CD14-positive monocyte (primary cell): ENCODE data around the gene DEPDC1. TPM values are rescaled to one million over a fixed set of nuclear protein-coding genes. Genes with fewer than 3 reads are reported as not detected.

ENCODE experiments used
- DNase-seq, 3 donors: peaks; one replicate each; pipeline ENCODE4 v3.0.0-alpha.2; 2011 to 2022
- H2AFZ ChIP-seq: 2 replicates; pipeline ENCODE4 v1.6.0; 2012; ENCODE audit warnings: mild to moderate bottlenecking, low read depth, low read length, inconsistent platforms; ENCODE audit not compliant: insufficient read depth, poor library complexity, severe bottlenecking
- H3K27ac ChIP-seq, 2 donors: 1 replicate in 1 of 2; 2 replicates in 1 of 2; pipeline ENCODE4 v1.5.1; 2012 to 2013; ENCODE audit warnings: low read length in 2 of 2, control low read depth in 1 of 2, inconsistent platforms in 1 of 2, low read depth in 1 of 2, mild to moderate bottlenecking in 1 of 2
- H3K27me3 ChIP-seq, 2 donors: one replicate each; pipeline versions ENCODE4 v1.6.0 to v1.6.1; 2011 to 2013; ENCODE audit warnings: low read length in 2 of 2; ENCODE audit not compliant: control insufficient read depth in 2 of 2, insufficient read depth in 2 of 2
- H3K36me3 ChIP-seq, 2 donors: replicated peaks in 1 of 2; 1 replicate in 1 of 2; 2 replicates in 1 of 2; pipeline versions ENCODE4 v1.5.1 to v1.6.1; 2012 to 2013; ENCODE audit warnings: low read length in 2 of 2, control low read depth in 1 of 2, inconsistent platforms in 1 of 2, mild to moderate bottlenecking in 1 of 2; ENCODE audit not compliant: insufficient read depth in 2 of 2, control insufficient read depth in 1 of 2
- H3K4me1 ChIP-seq, 2 donors: 1 replicate in 1 of 2; 2 replicates in 1 of 2; pipeline versions ENCODE4 v1.5.1 to v1.6.1; 2012 to 2013; ENCODE audit warnings: low read length in 2 of 2, control low read depth in 1 of 2, inconsistent platforms in 1 of 2, mild to moderate bottlenecking in 1 of 2, moderate library complexity in 1 of 2; ENCODE audit not compliant: insufficient read depth in 2 of 2, control insufficient read depth in 1 of 2
- H3K4me2 ChIP-seq: replicated peaks from 2 replicates; pipeline ENCODE3; 2012; ENCODE audit warnings: low read length, moderate library complexity, mild to moderate bottlenecking; ENCODE audit not compliant: poor library complexity, severe bottlenecking; ENCODE audit errors: extremely low read depth
- H3K4me3 ChIP-seq, 3 experiments: fragments of 200-600 bp in 1 of 3; sonication (generic) in 1 of 3; replicated peaks in 1 of 3; 1 replicate in 2 of 3; 2 replicates in 1 of 3; pipeline ENCODE4 v1.5.1; 2011 to 2013; ENCODE audit warnings: low read length in 3 of 3, mild to moderate bottlenecking in 3 of 3, control low read depth in 2 of 3, low read depth in 2 of 3, inconsistent platforms in 1 of 3, moderate library complexity in 1 of 3
- H3K79me2 ChIP-seq: 2 replicates; pipeline ENCODE4 v1.6.0; 2012; ENCODE audit warnings: mild to moderate bottlenecking, control low read depth, inconsistent platforms, low read length, moderate library complexity; ENCODE audit not compliant: insufficient read depth
- H3K9ac ChIP-seq: 2 replicates; pipeline ENCODE4 v1.6.0; 2017; ENCODE audit warnings: low read length, mild to moderate bottlenecking; ENCODE audit not compliant: insufficient read depth, poor library complexity, severe bottlenecking
- H3K9me3 ChIP-seq, 2 donors: replicated peaks in 1 of 2; 1 replicate in 1 of 2; 2 replicates in 1 of 2; pipeline versions ENCODE4 v1.5.1 to v1.6.1; 2012 to 2013; ENCODE audit warnings: low read length in 2 of 2, control low read depth in 1 of 2; ENCODE audit not compliant: control insufficient read depth in 1 of 2, insufficient read depth in 1 of 2
- H4K20me1 ChIP-seq: 2 replicates; pipeline ENCODE4 v1.6.0; 2012; ENCODE audit warnings: mild to moderate bottlenecking, low read length, control low read depth, moderate library complexity; ENCODE audit not compliant: insufficient read depth
- H3K27ac Mint-ChIP-seq, 7 donors: one replicate each; pipeline ENCODE4 v1.8.0; 2020; ENCODE audit warnings: mild to moderate bottlenecking in 7 of 7, mixed read lengths in 7 of 7, moderate library complexity in 6 of 7, inconsistent platforms in 2 of 7
- H3K27me3 Mint-ChIP-seq, 3 donors: one replicate each; pipeline ENCODE4 v1.8.0; 2021 to 2022; ENCODE audit warnings: low read depth in 3 of 3, mild to moderate bottlenecking in 3 of 3, mixed read lengths in 3 of 3, moderate library complexity in 3 of 3, inconsistent platforms in 1 of 3
- H3K36me3 Mint-ChIP-seq, 2 donors: one replicate each; pipeline ENCODE4 v1.8.0; 2020; ENCODE audit warnings: mixed read lengths in 2 of 2, inconsistent platforms in 1 of 2, mild to moderate bottlenecking in 1 of 2
- H3K4me1 Mint-ChIP-seq: one replicate; pipeline ENCODE4 v1.8.0; 2020; ENCODE audit warnings: mild to moderate bottlenecking, mixed read lengths
- H3K4me3 Mint-ChIP-seq, 2 donors: one replicate each; pipeline ENCODE4 v1.8.0; 2020; ENCODE audit warnings: mild to moderate bottlenecking in 2 of 2, mixed read lengths in 2 of 2, moderate library complexity in 1 of 2
- H3K9me3 Mint-ChIP-seq, 7 donors: one replicate each; pipeline ENCODE4 v1.8.0; 2020 to 2022; ENCODE audit warnings: mixed read lengths in 7 of 7, mild to moderate bottlenecking in 6 of 7, moderate library complexity in 6 of 7, inconsistent platforms in 2 of 7
- CTCF ChIP-seq: fragments of 200-600 bp; IDR thresholded peaks from one replicate; pipeline ENCODE4 v1.8.0; 2022; ENCODE audit warnings: antibody characterized with exemption, mild to moderate bottlenecking
- WGBS: methylation state at CpG from one replicate; pipeline ENCODE4 v1.1.5; 2013; ENCODE audit warnings: missing lambda C conversion rate; ENCODE audit not compliant: insufficient coverage; 5-methylcytosine and 5-hydroxymethylcytosine counted together
- intact Hi-C, 2 donors: fragments of 100-400 bp; cut with micrococcal nuclease; formaldehyde crosslinking; loops; one replicate each; pipeline versions ENCODE4 v1.15.0 to v1.15.1; 2023
- polyA plus RNA-seq, 3 donors: library from polyadenylated mRNA; depleted of rRNA in 1 of 3; unstranded in 2 of 3; stranded (reverse) in 1 of 3; fragments of 300-500 nt in 2 of 3; fragments of >200 nt in 1 of 3; fragmentation: Illumina TruSeq in 2 of 3; gene quantifications; 1 replicate in 2 of 3; 2 replicates in 1 of 3; pipeline ENCODE4 v1.2.3, GENCODE V29; 2012 to 2021

The DEPDC1 gene
- polyA plus RNA-seq, 3 donors = 0.04 to 0.24 TPM; not detected in 1

DNA sequence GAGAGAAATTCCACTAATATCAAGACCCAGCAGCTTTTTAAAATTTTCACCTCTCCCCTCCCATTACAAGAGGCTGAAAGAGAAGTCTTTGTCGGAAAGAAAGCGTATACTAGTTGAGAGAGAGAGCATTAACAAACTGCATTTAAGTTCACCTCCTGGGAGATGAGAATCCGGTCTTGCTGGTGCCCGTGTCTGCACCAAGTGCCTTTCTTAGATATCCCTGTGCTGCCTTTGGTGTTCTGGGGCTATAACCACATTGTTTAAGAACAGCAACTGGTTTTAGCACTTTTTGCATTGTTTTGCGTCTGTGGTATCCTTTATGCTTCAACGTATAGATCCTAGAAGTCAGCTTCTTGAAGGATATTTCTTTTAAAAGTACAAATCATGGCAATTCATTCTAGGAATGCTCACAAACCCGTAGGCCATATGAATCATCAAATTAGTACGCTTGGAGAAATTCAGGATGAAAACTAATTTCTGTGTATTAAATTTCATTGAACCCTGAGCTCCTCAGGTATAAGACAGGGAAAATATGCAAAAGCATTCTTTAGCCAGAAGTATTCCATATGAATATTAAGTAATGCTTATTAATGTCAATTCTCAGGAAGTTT is 43.7 kb downstream of the DEPDC1 start:
- no peak overlapping the region for H3K4me2 ChIP-seq
- no peaks in the 10 kb centered on the region for H3K27me3 ChIP-seq
- H3K27ac ChIP-seq = no peak overlapping the region
- peaks cover 21% of the 10 kb centered on the region for H3K4me1 Mint-ChIP-seq
- H3K36me3 Mint-ChIP-seq = no peaks in the 10 kb centered on the region
- H3K9ac ChIP-seq = no peak overlapping the region
- no peak overlapping the region for H3K4me3 Mint-ChIP-seq
- no peaks in the 10 kb centered on the region for H3K79me2 ChIP-seq
- WGBS = 100% methylated on average over 4 of the region's 8 CpGs
- H3K36me3 ChIP-seq = no peaks in the 10 kb centered on the region
- DNase-seq = no peak
- no peak overlapping the region for H2AFZ ChIP-seq
- peaks cover 0 to 2% (median 2%) of the 10 kb centered on the region in 3 donors for H3K27me3 Mint-ChIP-seq
- TF ChIP-seq CTCF = no peak
- peaks cover 0 to 3% (median 0%) of the 10 kb centered on the region in 7 donors for H3K9me3 Mint-ChIP-seq
- no peak overlapping the region for H3K27ac Mint-ChIP-seq
- no peak overlapping the region for H3K4me3 ChIP-seq
- H3K4me1 ChIP-seq = peaks cover 15 to 16% of the 10 kb centered on the region in 2 donors
- no peaks in the 10 kb centered on the region for H3K9me3 ChIP-seq
- H4K20me1 ChIP-seq = no peaks in the 10 kb centered on the region
- intact Hi-C loops = no loop called here

DNA sequence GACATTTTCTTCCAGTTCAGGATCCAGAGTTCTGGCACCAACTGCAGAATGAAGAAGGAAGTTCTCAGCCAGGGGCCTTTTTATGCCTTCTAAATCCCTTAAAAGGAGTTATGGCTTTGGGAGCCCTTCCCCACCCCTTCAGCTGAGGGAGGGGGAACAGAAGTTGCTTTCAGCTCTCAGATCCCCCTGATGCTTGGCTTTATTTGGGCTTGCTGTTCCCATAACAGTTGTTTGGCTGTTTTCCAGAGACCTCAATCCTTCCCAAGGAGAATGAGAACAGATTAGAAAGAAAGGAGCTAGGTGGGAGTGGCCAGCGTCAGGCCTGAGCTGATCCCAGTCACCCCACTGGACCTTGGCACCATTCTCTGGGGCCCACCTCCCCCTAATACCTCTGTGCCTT is 47.0 kb downstream of the DEPDC1 start, which contains the start of gene RPE65:
Gene RPE65, minus strand, starts transcription at position 54 of the 400 bp plus-strand sequence. Its CDS starts 49 bp downstream, at position 5.
- Histone ChIP-seq H3K9me3 (no peaks in the 10 kb centered on the region), H3K4me3 (peak within 1 kb of the TSS in 1 of 3 experiments; percentile 6), H3K36me3 (no peaks in the 10 kb centered on the region), H4K20me1 (no peaks in the 10 kb centered on the region), H3K27me3 (no peaks in the 10 kb centered on the region), H2AFZ (peak within 1 kb of the TSS; percentile 44), H3K79me2 (no peaks in the 10 kb centered on the region), H3K4me2 (peak within 1 kb of the TSS; percentile 33), H3K9ac (no peak within 1 kb of the TSS), H3K4me1 (peaks cover 15 to 16% of the 10 kb centered on the region in 2 donors), H3K27ac (peak within 1 kb of the TSS in 1 of 2 donors; percentile 27)
- no peak for DNase-seq
- Mint-ChIP-seq H3K4me1 (peaks cover 22% of the 10 kb centered on the region), H3K4me3 (no peak within 1 kb of the TSS), H3K9me3 (peaks cover 0 to 4% (median 0%) of the 10 kb centered on the region in 7 donors), H3K36me3 (no peaks in the 10 kb centered on the region), H3K27ac (peak within 1 kb of the TSS in 5 of 7 donors; percentile 2 to 77 (median 18)), H3K27me3 (no peaks in the 10 kb centered on the region)
- TF ChIP-seq CTCF = no peak
- 83% methylated on average over 1 of the region's 1 CpG for WGBS
- intact Hi-C loops = loop anchor here in 1 of 2 donors (5.0 kb wide), 1 partner anchor 328 kb away; no protein-coding TSS in a partner anchor
